H1 (cell line): ENCODE measurements around the gene NXPH4. TPM values are rescaled to one million over a fixed set of nuclear protein-coding genes. Genes with fewer than 3 reads are reported as not detected.

ENCODE experiments used
- ASH2L ChIP-seq: fragments of 200-600, 300-600 bp; sonication (generic); IDR thresholded peaks from one replicate; pipeline ENCODE4 v1.7.1; 2017; ENCODE audit warnings: low read length
- BRCA1 ChIP-seq: IDR thresholded peaks from 2 replicates; pipeline ENCODE4 v1.6.1; 2012; ENCODE audit warnings: low read depth, low read length, improper control_type of control experiment
- CBX5 ChIP-seq: fragments of 300-800, 300-1000 bp; sonication (generic); IDR thresholded peaks from 2 replicates; pipeline ENCODE4 v1.7.1; 2016; ENCODE audit warnings: antibody characterized with exemption, low read length, low read depth
- CEBPB ChIP-seq: IDR thresholded peaks from 2 replicates; pipeline ENCODE4 v1.6.1; 2012; ENCODE audit warnings: low read depth, low read length
- CTBP2 ChIP-seq: IDR thresholded peaks from 2 replicates; pipeline ENCODE4 v1.7.0; 2011; ENCODE audit warnings: borderline replicate concordance, mild to moderate bottlenecking, moderate library complexity, mixed read lengths, low read length; ENCODE audit not compliant: insufficient read depth, insufficient read length
- POLR2AphosphoS5 ChIP-seq: IDR thresholded peaks from 2 replicates; pipeline ENCODE4 v1.6.1; 2011; ENCODE audit warnings: low read depth, low read length
- RAD21 ChIP-seq, 2 experiments: IDR thresholded peaks in 1 of 2; conservative IDR thresholded peaks in 1 of 2; 2 replicates each; pipeline ENCODE4 v1.6.1; 2011; ENCODE audit warnings: low read depth in 2 of 2, low read length in 2 of 2, improper control_type of control experiment in 1 of 2, inconsistent platforms in 1 of 2, mild to moderate bottlenecking in 1 of 2, moderate library complexity in 1 of 2
- RBBP5 ChIP-seq: IDR thresholded peaks from 2 replicates; pipeline ENCODE4 v1.7.1; 2012; ENCODE audit warnings: low read depth, mild to moderate bottlenecking, inconsistent platforms, low read length, moderate library complexity, borderline replicate concordance
- RNF2 ChIP-seq: fragments of 200-900, 300-1000 bp; sonication (generic); IDR thresholded peaks from 2 replicates; pipeline ENCODE4 v1.7.1; 2016; ENCODE audit warnings: borderline replicate concordance, low read depth, mild to moderate bottlenecking, antibody characterized with exemption, low read length; ENCODE audit not compliant: poor library complexity, severe bottlenecking; ENCODE audit errors: missing control alignments
- RXRA ChIP-seq: IDR thresholded peaks from 2 replicates; pipeline ENCODE4 v1.6.1; 2011; ENCODE audit warnings: low read depth, mild to moderate bottlenecking, low read length, moderate library complexity; ENCODE audit not compliant: insufficient read depth
- SAP30 ChIP-seq: fragments of 300-600 bp; sonication (generic); IDR thresholded peaks from 2 replicates; pipeline ENCODE4 v1.7.1; 2012; ENCODE audit warnings: low read length, moderate library complexity, mild to moderate bottlenecking, inconsistent platforms; ENCODE audit not compliant: insufficient read depth, insufficient replicate concordance
- SP1 ChIP-seq: IDR thresholded peaks from 2 replicates; pipeline ENCODE4 v1.6.1; 2011; ENCODE audit warnings: low read depth, low read length
- SP4 ChIP-seq: IDR thresholded peaks from 2 replicates; pipeline ENCODE4 v1.6.1; 2012; ENCODE audit warnings: low read length, inconsistent platforms
- SRF ChIP-seq: IDR thresholded peaks from 2 replicates; pipeline ENCODE4 v1.6.1; 2011; ENCODE audit warnings: mild to moderate bottlenecking, low read depth, low read length, moderate library complexity
- SUZ12 ChIP-seq: fragments of 200-600 bp; sonication (generic); IDR thresholded peaks from 2 replicates; pipeline ENCODE4 v1.6.1; 2012; ENCODE audit warnings: mild to moderate bottlenecking, inconsistent platforms, low read length, moderate library complexity, mixed read lengths
- TCF12 ChIP-seq: IDR thresholded peaks from 2 replicates; pipeline ENCODE4 v1.6.1; 2011; ENCODE audit warnings: low read depth, mild to moderate bottlenecking, low read length
- polyA plus RNA-seq, 7 experiments: library from polyadenylated mRNA; depleted of rRNA in 3 of 7; stranded (reverse) in 5 of 7; unstranded in 2 of 7; fragments of >200 nt in 5 of 7; fragments of 200-250 nt in 2 of 7; gene quantifications; 1 replicate in 5 of 7; 2 replicates in 1 of 7; 4 replicates in 1 of 7; pipeline versions ENCODE4 v1.2.1 to v1.2.3, GENCODE V29; 2011 to 2013; ENCODE audit warnings: missing spikeins in 2 of 7, mixed read lengths in 2 of 7
- total RNA-seq: library from RNA; stranded (reverse); fragmentation: NEBNext Ultra II Directional; extraction: Animal tissue kit (Norgen Biotek cat#: 25700); gene quantifications from 2 replicates; pipeline ENCODE4 v1.2.1, GENCODE V29; 2021
- TF ChIP-seq, protein P1 (sequence below): IDR thresholded peaks from 2 replicates; pipeline ENCODE4 v1.6.1; 2012; ENCODE audit warnings: low read length, inconsistent platforms
- TF ChIP-seq, protein P2 (sequence below), 3 experiments: IDR thresholded peaks; 1 replicate in 2 of 3; 2 replicates in 1 of 3; pipeline versions ENCODE4 v1.5.1 to v1.6.1; 2011; ENCODE audit warnings: low read length in 3 of 3, mild to moderate bottlenecking in 3 of 3, inconsistent platforms in 2 of 3, low read depth in 1 of 3, moderate library complexity in 1 of 3; ENCODE audit not compliant: insufficient read depth in 1 of 3; ENCODE audit errors: control extremely low read depth in 1 of 3

The NXPH4 gene
- total and polyA plus RNA-seq, 2 of the 8 experiments (the other 6 are each of a cell fraction or from before 2014, with no cell fraction given), result 0.92 to 1.7 TPM

DNA sequence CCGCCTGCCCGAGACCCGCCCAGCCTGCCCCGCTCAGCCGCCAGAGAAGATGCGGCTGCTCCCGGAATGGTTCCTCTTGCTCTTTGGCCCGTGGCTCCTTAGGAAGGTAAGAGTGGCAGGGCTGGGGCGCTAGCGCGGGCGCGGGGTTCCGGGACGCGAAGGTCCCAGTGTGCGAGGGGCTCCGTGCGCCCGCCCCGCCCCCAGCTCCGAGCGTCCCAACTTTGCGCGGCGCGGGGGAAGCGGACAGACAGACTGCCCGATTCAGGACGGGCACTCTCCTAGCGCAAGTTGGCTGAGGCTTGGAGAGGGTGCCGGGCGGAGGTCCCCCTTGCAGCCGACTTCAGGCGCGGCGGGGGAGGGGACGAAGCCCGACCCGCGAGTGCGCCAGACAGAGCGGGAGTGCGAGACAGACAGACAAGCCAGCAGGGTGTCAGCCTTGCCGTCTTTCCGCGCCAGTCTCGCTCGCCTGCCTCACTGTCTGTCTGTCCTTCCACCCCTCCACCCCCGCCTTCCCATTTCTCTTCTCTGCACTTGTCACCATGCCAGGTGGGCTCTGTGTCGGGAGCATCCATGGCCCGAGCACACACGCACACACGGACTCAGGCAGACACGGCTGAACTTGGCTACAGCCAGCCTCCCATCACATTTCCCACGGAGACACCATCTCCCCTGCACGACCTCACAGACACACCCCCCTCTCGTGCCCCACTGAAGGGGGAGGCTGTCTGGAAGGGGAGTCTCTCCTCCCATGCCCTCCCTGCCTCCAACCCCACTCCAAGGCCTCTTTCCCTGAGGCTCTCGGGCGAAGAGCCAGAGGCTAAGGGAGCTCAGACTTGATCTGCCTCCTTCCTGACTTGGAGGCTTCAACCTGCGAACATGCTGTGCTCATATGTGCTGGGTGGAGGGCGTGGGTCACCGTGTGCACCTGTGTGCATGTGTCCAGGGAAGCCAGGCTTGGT, 606 bp downstream of the NXPH4 start (continued):
- TF ChIP-seq, protein P1, sequence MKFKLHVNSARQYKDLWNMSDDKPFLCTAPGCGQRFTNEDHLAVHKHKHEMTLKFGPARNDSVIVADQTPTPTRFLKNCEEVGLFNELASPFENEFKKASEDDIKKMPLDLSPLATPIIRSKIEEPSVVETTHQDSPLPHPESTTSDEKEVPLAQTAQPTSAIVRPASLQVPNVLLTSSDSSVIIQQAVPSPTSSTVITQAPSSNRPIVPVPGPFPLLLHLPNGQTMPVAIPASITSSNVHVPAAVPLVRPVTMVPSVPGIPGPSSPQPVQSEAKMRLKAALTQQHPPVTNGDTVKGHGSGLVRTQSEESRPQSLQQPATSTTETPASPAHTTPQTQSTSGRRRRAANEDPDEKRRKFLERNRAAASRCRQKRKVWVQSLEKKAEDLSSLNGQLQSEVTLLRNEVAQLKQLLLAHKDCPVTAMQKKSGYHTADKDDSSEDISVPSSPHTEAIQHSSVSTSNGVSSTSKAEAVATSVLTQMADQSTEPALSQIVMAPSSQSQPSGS, result no peak
- TF ChIP-seq BRCA1, result no peak
- TF ChIP-seq ASH2L, result peak; percentile 23
- TF ChIP-seq SP1, result no peak
- peak; percentile 81 for TF ChIP-seq SUZ12
- TF ChIP-seq CBX5, result no peak
- no peak for TF ChIP-seq RBBP5
- TF ChIP-seq TCF12, result no peak
- TF ChIP-seq RNF2, result peak; percentile 73
- TF ChIP-seq SRF, result no peak
- no peak for TF ChIP-seq CEBPB
- no peak for TF ChIP-seq RXRA
- no peak for TF ChIP-seq SP4
- no peak for TF ChIP-seq CTBP2
- TF ChIP-seq, protein P2, sequence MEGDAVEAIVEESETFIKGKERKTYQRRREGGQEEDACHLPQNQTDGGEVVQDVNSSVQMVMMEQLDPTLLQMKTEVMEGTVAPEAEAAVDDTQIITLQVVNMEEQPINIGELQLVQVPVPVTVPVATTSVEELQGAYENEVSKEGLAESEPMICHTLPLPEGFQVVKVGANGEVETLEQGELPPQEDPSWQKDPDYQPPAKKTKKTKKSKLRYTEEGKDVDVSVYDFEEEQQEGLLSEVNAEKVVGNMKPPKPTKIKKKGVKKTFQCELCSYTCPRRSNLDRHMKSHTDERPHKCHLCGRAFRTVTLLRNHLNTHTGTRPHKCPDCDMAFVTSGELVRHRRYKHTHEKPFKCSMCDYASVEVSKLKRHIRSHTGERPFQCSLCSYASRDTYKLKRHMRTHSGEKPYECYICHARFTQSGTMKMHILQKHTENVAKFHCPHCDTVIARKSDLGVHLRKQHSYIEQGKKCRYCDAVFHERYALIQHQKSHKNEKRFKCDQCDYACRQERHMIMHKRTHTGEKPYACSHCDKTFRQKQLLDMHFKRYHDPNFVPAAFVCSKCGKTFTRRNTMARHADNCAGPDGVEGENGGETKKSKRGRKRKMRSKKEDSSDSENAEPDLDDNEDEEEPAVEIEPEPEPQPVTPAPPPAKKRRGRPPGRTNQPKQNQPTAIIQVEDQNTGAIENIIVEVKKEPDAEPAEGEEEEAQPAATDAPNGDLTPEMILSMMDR (IDR thresholded peaks at IDR 0.05; ENCODE audit: control extremely low read depth in 1 of 3, insufficient read depth in 1 of 3, low read depth in 1 of 3, low read length in 3 of 3), result no peak
- TF ChIP-seq RAD21 (IDR thresholded peaks at IDR 0.05 in 1 of 2, conservative IDR thresholded peaks at IDR 0.05 in 1 of 2; ENCODE audit: low read depth in 2 of 2, low read length in 2 of 2), result no peak
- TF ChIP-seq SAP30, result no peak
- no peak for TF ChIP-seq POLR2AphosphoS5
